ENCODE measurements around the gene SLC25A11. TPM values are rescaled to one million over a fixed set of nuclear protein-coding genes. Genes with fewer than 3 reads are reported as not detected.
"Not testable (repeated sequence)": the region's sequence is repeated elsewhere in the genome, so short reads cannot be mapped to it uniquely, and the experiment has no call there.

The SLC25A11 gene
- total RNA-seq, 2 experiments from 2014 or later, result 73.0 to 75.3 TPM

DNA sequence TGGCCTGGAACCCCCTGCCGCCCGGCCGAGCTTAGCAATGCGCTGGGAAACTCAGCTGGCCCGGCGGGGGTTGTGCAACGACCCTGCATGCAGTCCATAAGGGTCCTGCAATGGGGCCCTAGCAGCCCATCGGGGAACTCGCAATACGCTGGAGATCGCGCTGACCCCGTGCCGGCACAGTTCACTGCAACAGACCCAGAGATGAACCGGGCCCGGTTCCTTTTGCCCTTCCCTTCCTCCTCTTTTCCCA, 375 bp downstream of the SLC25A11 start:
- H3K36me3 Mint-ChIP-seq (ENCODE audit: low read depth), result peaks cover 67% of the 10 kb centered on the region
- no peak for DNase-seq
- H3K4me1 Mint-ChIP-seq, result peaks cover 57% of the 10 kb centered on the region
- CTCF ChIA-PET, result interaction anchor here (0.5 to 2.3 kb wide), 9 partner anchors 28 to 1493 kb away, joined by 3 to 8 read pairs (median 3); partner anchors contain the start of genes C1QBP, CAMTA2, CHRNE and SPAG7
- H3K27me3 Mint-ChIP-seq, result no peaks in the 10 kb centered on the region
- peak overlapping the region; percentile 92 for H3K4me3 Mint-ChIP-seq
- POLR2A ChIA-PET, result interaction anchor here (0.6 to 2.0 kb wide), 7 partner anchors 9 to 140 kb away, joined by 3 to 11 read pairs (median 7); partner anchors contain the start of genes C17orf107, PFN1 and SPAG7
- peak overlapping the region; percentile 94 for H3K27ac Mint-ChIP-seq
- no peaks in the 10 kb centered on the region for H3K9me3 Mint-ChIP-seq

DNA sequence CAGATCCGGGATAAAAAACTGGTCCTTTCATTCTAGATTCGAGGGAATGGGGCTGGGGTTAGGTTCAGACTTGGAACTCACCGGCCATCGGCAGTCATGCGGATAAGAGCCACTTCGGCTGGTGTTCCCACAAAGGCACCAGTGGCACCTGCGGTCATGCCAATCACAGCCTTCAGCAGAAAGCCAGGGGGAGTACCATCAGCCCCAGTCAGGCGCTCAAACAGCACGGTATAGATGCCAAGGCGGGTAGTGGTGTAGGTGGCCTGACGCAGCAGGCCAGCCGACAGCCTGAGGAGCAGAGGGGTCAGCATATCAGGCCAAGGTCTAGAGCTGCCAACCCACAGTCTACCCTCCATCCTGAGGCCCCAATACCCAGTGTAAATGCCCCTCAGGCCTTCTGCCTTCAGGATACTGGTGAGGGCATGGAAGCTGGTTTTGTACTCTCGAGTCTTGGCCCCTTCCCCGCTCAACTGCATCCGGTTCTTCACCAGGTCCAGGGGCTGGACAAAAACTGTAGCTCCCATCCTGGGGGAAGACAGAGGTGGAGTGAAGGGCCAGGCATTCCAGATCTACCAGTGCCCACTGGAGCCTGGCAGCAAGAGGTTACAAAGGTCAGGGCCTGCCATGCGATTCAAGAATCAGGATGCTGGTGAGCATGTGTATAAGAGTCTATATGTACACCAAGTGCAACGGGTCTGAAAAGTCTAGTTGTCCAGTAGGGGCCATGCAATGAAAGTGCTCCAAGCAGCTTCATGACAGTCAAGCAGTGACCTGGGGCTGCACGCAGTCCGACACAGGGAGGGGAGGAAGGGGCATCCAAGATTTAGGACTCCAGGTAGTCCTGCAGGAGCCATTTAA, 929 bp downstream of the SLC25A11 start:
- POLR2A ChIA-PET, result interaction anchor here (1.1 to 2.0 kb wide), 3 partner anchors 10 to 39 kb away, joined by 9 to 11 read pairs (median 10); partner anchors contain the start of genes C17orf107, PFN1 and SPAG7
- Mint-ChIP-seq H3K36me3 (ENCODE audit: low read depth) (peaks cover 64% of the 10 kb centered on the region), H3K27me3 (no peaks in the 10 kb centered on the region), H3K4me3 (peak overlapping the region; percentile 92), H3K4me1 (peaks cover 57% of the 10 kb centered on the region), H3K27ac (peak overlapping the region; percentile 94), H3K9me3 (no peaks in the 10 kb centered on the region)
- no peak for DNase-seq
- CTCF ChIA-PET, result interaction anchor here (0.5 to 2.3 kb wide), 8 partner anchors 15 to 1494 kb away, joined by 3 to 7 read pairs (median 3); partner anchors contain the start of genes C1QBP, CHRNE and SPAG7

DNA sequence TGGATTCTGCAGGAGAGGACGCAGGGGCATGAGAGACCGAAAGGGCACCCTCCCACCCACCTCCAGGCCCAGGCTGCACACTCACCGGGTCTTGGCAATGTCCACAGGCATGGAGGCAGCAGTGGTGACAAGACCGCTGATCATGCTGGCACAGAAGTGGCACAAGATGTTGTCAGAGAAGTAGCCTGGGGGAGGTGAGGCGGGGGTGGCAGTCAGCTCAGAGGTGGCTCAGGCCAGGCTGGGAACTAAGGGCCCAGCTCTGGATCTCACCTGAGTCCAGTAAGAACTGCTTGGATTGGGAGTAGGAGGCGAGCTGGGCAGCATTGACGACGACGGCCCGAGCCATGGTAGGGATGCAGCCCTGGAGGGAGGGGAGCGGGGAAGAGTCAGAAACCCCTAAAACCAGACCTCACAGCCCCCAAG, 1.8 kb downstream of the SLC25A11 start:
- Mint-ChIP-seq H3K36me3 (ENCODE audit: low read depth) (peaks cover 63% of the 10 kb centered on the region), H3K27ac (peak overlapping the region; percentile 94), H3K27me3 (no peaks in the 10 kb centered on the region), H3K4me1 (peaks cover 56% of the 10 kb centered on the region), H3K4me3 (peak overlapping the region; percentile 92), H3K9me3 (no peaks in the 10 kb centered on the region)
- DNase-seq, result no peak
- POLR2A ChIA-PET, result no interaction called here
- CTCF ChIA-PET, result interaction anchor here (1.1 to 2.3 kb wide), 4 partner anchors 15 to 35 kb away, joined by 3 to 5 read pairs (median 4); partner anchors contain the start of gene CHRNE

DNA sequence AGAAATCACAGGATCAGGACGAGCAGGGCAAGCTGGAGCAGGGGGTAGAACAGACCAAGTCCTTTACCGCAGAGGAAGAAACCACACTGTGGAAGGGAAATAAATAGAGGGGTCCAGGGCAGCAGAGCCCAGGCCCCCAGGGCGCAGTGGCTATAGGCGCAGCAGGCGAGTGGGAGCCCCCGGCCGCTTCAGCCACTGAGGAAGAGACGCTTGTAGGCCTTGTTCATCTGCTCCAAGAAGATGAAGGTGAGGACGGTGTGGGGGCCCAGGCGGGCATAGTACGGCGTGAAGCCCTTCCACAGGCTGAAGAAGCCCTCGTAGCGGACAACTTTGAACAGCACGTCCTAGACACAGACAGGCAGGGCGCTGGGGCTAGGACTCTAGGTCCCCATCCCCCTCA, 2.3 kb downstream of the SLC25A11 start:
- H3K9me3 Mint-ChIP-seq, result no peaks in the 10 kb centered on the region
- H3K4me3 Mint-ChIP-seq, result peak overlapping the region; percentile 92
- no peak for DNase-seq
- POLR2A ChIA-PET, result no interaction called here
- H3K27ac Mint-ChIP-seq, result no peak overlapping the region
- H3K4me1 Mint-ChIP-seq, result peaks cover 51% of the 10 kb centered on the region
- H3K27me3 Mint-ChIP-seq, result no peaks in the 10 kb centered on the region
- CTCF ChIA-PET, result interaction anchor here (1.1 to 2.3 kb wide), 4 partner anchors 14 to 93 kb away, joined by 3 to 5 read pairs (median 4); no protein-coding TSS in a partner anchor
- peaks cover 59% of the 10 kb centered on the region for H3K36me3 Mint-ChIP-seq (ENCODE audit: low read depth)

DNA sequence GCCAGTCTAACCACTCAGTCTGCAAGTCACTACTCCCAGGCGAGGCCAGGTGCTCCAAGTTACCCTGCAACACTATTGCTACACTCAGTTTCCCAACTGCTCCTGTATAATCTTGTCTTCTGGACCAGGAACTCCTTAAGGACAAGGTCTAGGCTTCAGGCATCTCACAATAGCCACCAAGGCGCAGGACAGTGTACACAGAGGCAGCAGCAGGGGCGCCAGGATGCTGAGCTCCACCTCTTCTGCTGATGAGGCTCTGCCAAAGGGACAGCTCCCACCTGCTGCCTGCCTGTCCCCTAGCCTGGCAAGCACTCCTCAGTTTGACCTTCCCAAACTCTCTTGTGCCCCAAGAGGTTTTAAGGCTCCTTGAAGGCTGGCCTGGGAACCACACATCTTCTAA, 3.4 kb downstream of the SLC25A11 start:
- Mint-ChIP-seq H3K4me3 (no peak overlapping the region), H3K4me1 (peaks cover 44% of the 10 kb centered on the region), H3K27me3 (no peaks in the 10 kb centered on the region), H3K36me3 (ENCODE audit: low read depth) (peaks cover 49% of the 10 kb centered on the region), H3K9me3 (no peaks in the 10 kb centered on the region), H3K27ac (no peak overlapping the region)
- CTCF ChIA-PET, result interaction anchor here (1.2 to 1.5 kb wide), 2 partner anchors 47 to 94 kb away, joined by 3 read pairs; no protein-coding TSS in a partner anchor
- POLR2A ChIA-PET, result no interaction called here
- no peak for DNase-seq

DNA sequence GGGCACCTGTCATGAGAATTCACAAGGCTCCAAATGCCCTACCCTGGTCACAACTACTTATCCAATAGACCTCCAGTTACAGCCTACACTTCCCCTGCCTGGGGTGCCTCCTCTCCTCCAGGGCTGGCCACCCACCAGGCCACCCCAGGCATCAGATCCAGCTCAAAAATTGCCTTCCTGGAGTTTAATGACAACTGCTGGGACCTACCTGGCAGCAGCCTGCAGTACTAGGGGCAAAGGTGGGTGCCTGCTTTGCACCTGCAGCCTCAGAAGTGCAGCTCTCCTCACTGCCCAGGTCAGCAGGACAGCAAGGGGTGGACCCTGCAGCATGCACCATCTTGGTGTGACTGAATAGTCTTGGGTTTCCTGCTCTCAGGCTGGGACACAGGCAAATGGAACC, 4.2 kb downstream of the SLC25A11 start:
- ChIA-PET CTCF (interaction anchor here (1.2 kb wide), 1 partner anchor 48 kb away, joined by 3 read pairs; no protein-coding TSS in a partner anchor), POLR2A (no interaction called here)
- Mint-ChIP-seq H3K36me3 (ENCODE audit: low read depth) (peaks cover 48% of the 10 kb centered on the region), H3K9me3 (no peaks in the 10 kb centered on the region), H3K27me3 (no peaks in the 10 kb centered on the region), H3K4me3 (no peak overlapping the region), H3K4me1 (peaks cover 47% of the 10 kb centered on the region), H3K27ac (no peak overlapping the region)
- DNase-seq, result no peak

DNA sequence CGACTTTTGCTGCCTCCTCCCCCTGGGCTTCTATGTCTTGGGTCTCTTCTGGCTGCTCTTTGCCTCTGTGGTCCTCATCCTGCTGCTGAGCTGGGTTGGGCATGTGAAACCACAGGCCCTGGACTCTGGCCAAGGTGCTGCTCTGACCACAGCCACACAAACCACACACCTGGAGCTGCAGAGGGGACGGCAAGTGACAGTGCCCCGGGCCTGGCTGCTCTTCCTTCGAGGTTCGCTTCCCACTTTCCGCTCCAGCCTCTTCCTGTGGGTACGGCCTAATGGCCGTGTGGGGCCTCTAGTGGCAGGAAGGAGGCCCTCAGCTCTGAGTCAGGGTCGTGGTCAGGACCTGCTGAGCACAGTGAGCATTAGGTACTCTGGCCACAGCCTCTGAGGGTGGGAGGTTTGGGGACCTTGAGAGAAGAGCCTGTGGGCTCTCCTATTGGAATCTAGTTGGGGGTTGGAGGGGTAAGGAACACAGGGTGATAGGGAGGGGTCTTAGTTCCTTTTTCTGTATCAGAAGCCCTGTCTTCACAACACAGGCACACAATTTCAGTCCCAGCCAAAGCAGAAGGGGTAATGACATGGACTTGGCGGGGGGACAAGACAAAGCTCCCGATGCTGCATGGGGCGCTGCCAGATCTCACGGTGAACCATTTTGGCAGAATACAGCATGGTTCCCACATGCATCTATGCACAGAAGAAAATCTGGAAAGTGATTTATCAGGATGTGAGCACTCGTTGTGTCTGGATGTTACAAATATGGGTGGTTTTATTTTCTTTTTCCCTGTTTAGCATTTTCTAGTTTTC, 5.5 kb downstream of the SLC25A11 start:
- no peak overlapping the region for H3K4me3 Mint-ChIP-seq
- no peaks in the 10 kb centered on the region for H3K27me3 Mint-ChIP-seq
- no peak for DNase-seq
- no peaks in the 10 kb centered on the region for H3K9me3 Mint-ChIP-seq
- peaks cover 44% of the 10 kb centered on the region for H3K36me3 Mint-ChIP-seq (ENCODE audit: low read depth)
- H3K27ac Mint-ChIP-seq, result peak overlapping the region; percentile 41
- peaks cover 48% of the 10 kb centered on the region for H3K4me1 Mint-ChIP-seq
- POLR2A ChIA-PET, result interaction anchor here (0.6 kb wide), 1 partner anchor 434 kb away, joined by 3 read pairs; no protein-coding TSS in a partner anchor
- CTCF ChIA-PET, result interaction anchor here (0.6 to 1.6 kb wide), 4 partner anchors 25 to 72 kb away, joined by 3 to 4 read pairs (median 3); partner anchors contain the start of gene CAMTA2

DNA sequence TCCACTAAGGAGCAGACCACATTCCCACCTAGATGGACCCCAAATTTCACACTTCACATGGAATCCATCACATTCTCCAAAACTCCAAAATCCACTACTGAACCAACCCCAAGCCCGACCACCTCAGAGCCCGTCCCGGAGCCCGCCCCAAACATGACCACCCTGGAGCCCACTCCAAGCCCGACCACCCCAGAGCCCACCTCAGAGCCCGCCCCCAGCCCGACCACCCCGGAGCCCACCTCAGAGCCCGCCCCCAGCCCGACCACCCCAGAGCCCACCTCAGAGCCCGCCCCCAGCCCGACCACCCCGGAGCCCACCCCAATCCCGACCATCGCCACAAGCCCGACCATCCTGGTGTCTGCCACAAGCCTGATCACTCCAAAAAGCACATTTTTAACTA, 6.2 kb downstream of the SLC25A11 start:
- no peaks in the 10 kb centered on the region for H3K27me3 Mint-ChIP-seq
- H3K4me3 Mint-ChIP-seq, result no peak overlapping the region
- ChIA-PET CTCF (interaction anchor here (0.9 to 1.6 kb wide), 2 partner anchors 24 to 54 kb away, joined by 3 to 4 read pairs; partner anchors contain the start of gene CAMTA2), POLR2A (no interaction called here)
- DNase-seq, result no peak
- no peaks in the 10 kb centered on the region for H3K9me3 Mint-ChIP-seq
- H3K36me3 Mint-ChIP-seq (ENCODE audit: low read depth), result peaks cover 47% of the 10 kb centered on the region
- peaks cover 43% of the 10 kb centered on the region for H3K4me1 Mint-ChIP-seq
- H3K27ac Mint-ChIP-seq, result peak overlapping the region; percentile 41

DNA sequence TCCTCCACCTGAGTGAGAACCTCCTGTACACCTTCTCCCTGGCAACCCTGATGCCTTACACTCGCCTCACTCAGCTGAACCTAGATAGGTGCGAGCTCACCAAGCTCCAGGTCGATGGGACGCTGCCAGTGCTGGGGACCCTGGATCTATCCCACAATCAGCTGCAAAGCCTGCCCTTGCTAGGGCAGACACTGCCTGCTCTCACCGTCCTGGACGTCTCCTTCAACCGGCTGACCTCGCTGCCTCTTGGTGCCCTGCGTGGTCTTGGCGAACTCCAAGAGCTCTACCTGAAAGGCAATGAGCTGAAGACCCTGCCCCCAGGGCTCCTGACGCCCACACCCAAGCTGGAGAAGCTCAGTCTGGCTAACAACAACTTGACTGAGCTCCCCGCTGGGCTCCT, 7.1 kb downstream of the SLC25A11 start:
- no peak overlapping the region for H3K27ac Mint-ChIP-seq
- H3K4me3 Mint-ChIP-seq, result no peak overlapping the region
- CTCF ChIA-PET, result interaction anchor here (0.9 kb wide), 1 partner anchor 23 kb away, joined by 3 read pairs; no protein-coding TSS in a partner anchor
- DNase-seq, result no peak
- H3K4me1 Mint-ChIP-seq, result peaks cover 35% of the 10 kb centered on the region
- peaks cover 42% of the 10 kb centered on the region for H3K36me3 Mint-ChIP-seq (ENCODE audit: low read depth)
- POLR2A ChIA-PET, result no interaction called here
- H3K27me3 Mint-ChIP-seq, result no peaks in the 10 kb centered on the region
- H3K9me3 Mint-ChIP-seq, result no peaks in the 10 kb centered on the region

DNA sequence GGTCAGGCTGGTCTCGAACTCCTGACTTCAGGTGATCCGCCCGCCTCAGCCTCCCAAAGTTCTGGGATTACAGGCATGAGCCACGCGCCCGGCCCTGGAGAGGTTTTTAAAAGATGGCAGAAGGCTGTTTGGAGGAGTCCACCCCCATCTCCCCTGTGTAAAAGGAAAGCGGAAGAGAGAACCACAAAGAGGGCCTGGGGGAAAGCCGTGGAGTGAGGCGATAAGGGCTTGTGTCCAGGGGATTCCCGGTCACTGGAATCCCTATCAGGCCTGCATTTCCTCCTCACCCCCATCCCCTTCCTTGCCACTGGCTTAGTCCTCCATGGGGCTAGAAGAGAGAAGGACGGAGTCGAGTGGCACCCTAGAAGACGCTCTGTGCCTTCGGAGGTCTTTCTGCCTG, 7.9 kb downstream of the SLC25A11 start, which contains the start of gene GP1BA:
TSS of gene GP1BA (plus strand) at position 315 of the 400 bp plus-strand sequence. CDS start 328 bp downstream, outside the sequence.
- no peak for DNase-seq
- Mint-ChIP-seq H3K27ac (peak within 1 kb of the TSS; percentile 10), H3K36me3 (ENCODE audit: low read depth) (peaks cover 41% of the 10 kb centered on the region), H3K9me3 (no peaks in the 10 kb centered on the region), H3K27me3 (no peaks in the 10 kb centered on the region), H3K4me1 (peaks cover 28% of the 10 kb centered on the region), H3K4me3 (no peak within 1 kb of the TSS)
- ChIA-PET CTCF (no interaction called here), POLR2A (no interaction called here)

DNA sequence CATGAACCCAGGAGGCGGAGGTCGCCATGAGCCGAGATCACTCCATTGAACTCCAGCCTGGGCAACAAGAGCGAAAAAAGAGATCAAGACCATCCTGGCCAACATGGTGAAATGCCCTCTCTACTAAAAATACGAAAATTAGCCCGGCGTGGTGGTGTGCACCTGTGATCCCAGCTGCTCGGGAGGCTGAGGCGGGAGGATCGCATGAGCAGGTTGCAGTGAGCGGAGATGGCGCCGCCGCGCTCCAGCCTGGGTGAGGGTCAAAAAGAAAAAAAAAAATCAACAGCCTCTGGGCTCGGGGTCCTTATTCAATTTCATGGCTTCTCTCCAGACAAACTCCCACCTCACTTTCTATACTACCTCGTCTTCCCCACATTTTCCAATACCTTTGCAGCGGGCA, 11.0 kb downstream of the SLC25A11 start:
- Mint-ChIP-seq H3K4me3 (no peak overlapping the region), H3K36me3 (ENCODE audit: low read depth) (peaks cover 35% of the 10 kb centered on the region), H3K4me1 (peaks cover 15% of the 10 kb centered on the region), H3K27me3 (no peaks in the 10 kb centered on the region), H3K9me3 (no peaks in the 10 kb centered on the region), H3K27ac (no peak overlapping the region)
- ChIA-PET POLR2A (no interaction called here), CTCF (interaction anchor here (0.9 kb wide), 1 partner anchor 14 kb away, joined by 4 read pairs; no protein-coding TSS in a partner anchor)
- DNase-seq, result no peak

DNA sequence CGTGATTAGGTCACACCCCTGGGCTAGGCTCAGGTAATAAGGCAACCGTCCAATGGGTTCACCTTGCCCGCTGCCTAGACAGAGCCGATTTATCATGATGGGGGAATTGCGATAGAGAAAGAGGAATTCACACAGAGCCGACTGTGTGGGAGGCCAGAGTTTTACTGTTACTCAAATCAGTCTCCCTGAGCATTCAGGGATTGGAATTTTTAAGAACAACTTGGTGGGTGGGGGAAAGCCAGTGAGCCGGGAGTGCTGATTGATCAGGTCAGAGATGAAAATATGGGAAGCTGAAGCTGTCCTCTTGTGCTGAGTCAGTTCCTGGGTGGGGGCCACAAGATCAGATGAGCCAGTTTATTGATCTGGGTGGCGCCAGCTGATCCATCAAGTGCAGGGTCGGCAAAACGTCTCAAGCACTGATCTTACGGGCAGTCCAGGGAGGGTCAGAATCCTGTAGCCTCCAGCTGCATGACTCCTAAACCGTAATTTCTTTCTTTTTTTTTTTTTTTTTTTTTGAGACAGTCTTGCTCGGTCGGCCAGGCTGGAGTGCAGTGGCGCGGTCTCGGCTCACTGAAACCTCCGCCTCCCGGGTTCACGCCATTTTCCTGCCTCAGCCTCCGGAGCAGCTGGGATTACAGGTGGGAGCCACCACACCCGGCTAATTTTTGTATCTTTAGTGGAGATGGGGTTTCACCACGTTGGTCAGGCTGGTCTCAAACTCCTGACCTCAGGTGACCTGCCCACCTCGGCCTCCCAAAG, 13.1 kb downstream of the SLC25A11 start:
- H3K27me3 Mint-ChIP-seq, H3K4me1 Mint-ChIP-seq, H3K27ac Mint-ChIP-seq, H3K9me3 Mint-ChIP-seq, DNase-seq, POLR2A ChIA-PET, CTCF ChIA-PET, H3K4me3 Mint-ChIP-seq: not testable (repeated sequence)
- H3K36me3 Mint-ChIP-seq (ENCODE audit: low read depth), result peaks cover 29% of the 10 kb centered on the region
